AG10803 (cell line): ENCODE data around the gene ABCA7.

ENCODE experiments used
- DNase-seq: peaks from one replicate; pipeline ENCODE4 v3.0.0; 2010; ENCODE audit warnings: low read depth
- H3K4me3 ChIP-seq: 2 replicates; pipeline ENCODE4 v1.5.1; 2011; ENCODE audit warnings: mild to moderate bottlenecking, low read length, control low read depth
- CTCF ChIP-seq: conservative IDR thresholded peaks from 2 replicates; pipeline ENCODE4 v1.5.1; 2011; ENCODE audit warnings: mild to moderate bottlenecking, low read length, control low read depth, inconsistent platforms

The ABCA7 gene

DNA sequence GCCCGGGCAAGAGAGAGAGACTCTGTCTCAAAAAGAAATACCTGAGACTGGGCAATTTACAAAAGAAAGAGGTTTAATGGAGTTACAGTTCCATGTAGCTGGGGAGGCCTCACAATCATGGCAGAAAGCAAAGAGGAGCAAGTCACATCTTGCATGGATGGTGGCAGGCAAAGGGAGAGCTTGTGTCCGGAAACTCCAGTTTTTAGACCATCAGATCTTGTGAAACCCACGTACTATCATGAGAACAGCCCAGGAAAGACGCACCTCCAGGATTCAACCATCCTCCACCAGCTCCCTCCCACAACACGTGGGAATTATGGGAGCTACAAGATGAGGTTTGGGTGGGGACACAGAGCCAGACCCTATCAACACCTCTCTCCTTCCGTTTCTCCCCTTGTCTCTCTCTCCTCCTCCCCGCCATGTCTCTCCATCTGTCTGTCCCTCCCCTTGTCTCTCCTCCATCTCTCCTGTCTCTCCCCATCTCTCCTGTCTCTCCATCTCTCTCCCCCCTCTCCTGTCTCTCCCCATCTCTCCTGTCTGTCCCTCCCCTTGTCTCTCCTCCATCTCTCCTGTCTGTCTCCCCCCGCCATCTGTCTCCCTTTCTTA, 45.2 kb downstream of the ABCA7 start:
- TF ChIP-seq CTCF = no peak
- no peak for DNase-seq
- no peak overlapping the region for H3K4me3 ChIP-seq

DNA sequence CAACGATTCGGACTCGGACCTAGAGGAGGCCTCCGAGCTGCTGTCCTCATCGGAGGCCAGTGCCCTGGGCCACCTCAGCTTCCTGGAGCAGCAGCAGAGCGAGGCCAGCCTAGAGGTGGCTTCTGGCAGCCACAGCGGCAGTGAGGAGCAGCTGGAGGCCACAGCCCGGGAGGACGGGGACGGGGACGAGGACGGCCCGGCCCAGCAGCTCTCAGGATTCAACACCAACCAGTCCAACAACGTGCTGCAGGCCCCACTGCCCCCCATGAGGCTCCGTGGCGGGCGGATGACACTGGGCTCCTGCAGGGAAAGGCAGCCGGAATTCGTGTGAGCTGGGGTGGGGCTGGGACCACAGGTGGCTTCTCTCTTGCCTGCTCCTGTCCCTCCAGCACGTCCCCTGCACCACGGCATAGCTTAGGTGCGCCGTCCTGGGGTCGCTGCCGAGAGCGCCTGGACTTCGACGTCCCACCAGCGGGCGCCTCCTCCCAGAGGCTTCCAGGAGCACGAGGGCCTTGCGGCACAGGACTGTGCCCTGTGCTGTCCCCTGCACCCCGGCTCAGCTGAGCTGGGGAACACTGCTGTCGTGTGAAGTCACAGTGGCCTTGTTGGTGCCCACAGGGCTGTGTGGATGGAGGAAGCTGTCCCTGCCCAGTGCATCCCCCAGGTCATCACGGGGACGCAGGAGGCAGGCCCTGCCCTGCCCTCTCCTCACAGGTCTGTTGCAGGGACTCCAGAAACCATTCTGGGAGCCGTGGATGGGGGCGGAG, 46.0 kb downstream of the ABCA7 start:
- no peak for TF ChIP-seq CTCF
- H3K4me3 ChIP-seq = no peak overlapping the region
- DNase-seq = no peak

DNA sequence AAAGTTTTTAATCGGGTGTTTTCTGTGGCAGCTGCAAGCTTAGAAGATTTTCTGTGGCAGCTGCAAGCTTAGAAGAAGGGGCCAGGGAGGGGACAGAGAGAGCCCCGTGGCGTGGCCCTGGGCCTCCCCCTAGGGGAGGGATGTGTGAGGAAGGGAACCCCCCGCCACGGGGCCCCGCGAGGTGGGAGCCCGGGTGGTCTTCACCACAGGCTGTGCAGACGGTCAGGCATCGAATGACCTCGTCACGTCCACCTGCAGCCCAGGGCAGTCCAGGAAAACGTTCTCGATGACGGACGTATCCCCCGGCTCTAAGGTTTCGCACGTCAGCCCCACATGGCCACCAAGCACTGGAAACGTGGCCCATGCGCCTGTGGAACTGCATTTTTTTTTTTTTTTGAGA, 46.7 kb downstream of the ABCA7 start:
- no peak overlapping the region for H3K4me3 ChIP-seq
- TF ChIP-seq CTCF = no peak
- no peak for DNase-seq

GRCh38 chr19:1087813-1088415, 48.0 kb downstream of the ABCA7 start:
- H3K4me3 ChIP-seq = no peak overlapping the region
- DNase-seq = no peak
- no peak for TF ChIP-seq CTCF

- DNase-seq = no peak
Observed at GRCh38 chr19:1088416-1089010, 48.6 kb downstream of the ABCA7 start.

GRCh38 chr19:1089126-1089771, 49.3 kb downstream of the ABCA7 start:
- TF ChIP-seq CTCF = no peak
- no peak for DNase-seq
- no peak overlapping the region for H3K4me3 ChIP-seq

More at GRCh38 chr19:1088416-1089010, 48.6 kb downstream of the ABCA7 start:
- no peak for TF ChIP-seq CTCF
- no peak overlapping the region for H3K4me3 ChIP-seq
